B cell (primary cell): Measurements from ENCODE around the gene PDE4B. TPM values are rescaled to one million over a fixed set of nuclear protein-coding genes. Genes with fewer than 3 reads are reported as not detected.
"Not testable (repeated sequence)": the region's sequence is repeated elsewhere in the genome, so short reads cannot be mapped to it uniquely, and the experiment has no call there.

Source experiments
- ATAC-seq: fragments of 200-7000 bp; cut with Tn5 transposase; one replicate; pipeline ENCODE4 v1.10.0; 2021; ENCODE audit warnings: low read depth, mild to moderate bottlenecking, moderate number of reproducible peaks, moderate library complexity
- CTCF ChIA-PET: fragments of 350-600 bp; sonication (Branson Sonifier 250); formaldehyde crosslinking; loops from one replicate; lab custom pipeline; 2021; ENCODE audit warnings: antibody characterized with exemption, inconsistent platforms; lab: Charles Lee
- POLR2A ChIA-PET: fragments of 350-600 bp; sonication (Branson Sonifier 250); formaldehyde crosslinking; loops from one replicate; lab custom pipeline; 2021; ENCODE audit warnings: antibody characterized with exemption; lab: Charles Lee
- DNase-seq: peaks from one replicate; pipeline ENCODE4 v3.0.0; 2013
- H2AFZ ChIP-seq: 2 replicates; pipeline ENCODE4 v1.6.1; 2012; ENCODE audit warnings: mild to moderate bottlenecking, low read depth, low read length; ENCODE audit not compliant: insufficient read depth, poor library complexity, severe bottlenecking
- H3K27ac ChIP-seq, 2 donors: 1 replicate in 1 of 2; 2 replicates in 1 of 2; pipeline ENCODE4 v1.5.1; 2012 to 2013; ENCODE audit warnings: low read length in 2 of 2, mild to moderate bottlenecking in 2 of 2, moderate library complexity in 1 of 2
- H3K27me3 ChIP-seq, 4 experiments: fragments of 200-600 bp in 1 of 4; sonication (generic) in 1 of 4; replicated peaks in 1 of 4; 1 replicate in 2 of 4; 2 replicates in 2 of 4; pipeline versions ENCODE4 v1.6.1 to v1.7.0; 2013 to 2016; ENCODE audit warnings: low read length in 3 of 4, mild to moderate bottlenecking in 2 of 4, mixed read lengths in 1 of 4, moderate library complexity in 1 of 4; ENCODE audit not compliant: insufficient read depth in 4 of 4, control insufficient read depth in 3 of 4; ENCODE audit errors: control extremely low read depth in 1 of 4
- H3K36me3 ChIP-seq, 2 experiments: replicated peaks in 1 of 2; 1 replicate in 1 of 2; 2 replicates in 1 of 2; pipeline versions ENCODE4 v1.6.1 to v1.7.1; 2013; ENCODE audit warnings: low read length in 1 of 2; ENCODE audit not compliant: insufficient read depth in 2 of 2, control insufficient read depth in 1 of 2; ENCODE audit errors: control extremely low read depth in 1 of 2, extremely low read depth in 1 of 2
- H3K4me1 ChIP-seq, 2 donors: fragments of 200-600 bp in 1 of 2; sonication (generic) in 1 of 2; 1 replicate in 1 of 2; 2 replicates in 1 of 2; pipeline versions ENCODE4 v1.5.1 to v1.6.1; 2013 to 2017; ENCODE audit warnings: low read length in 2 of 2; ENCODE audit not compliant: control insufficient read depth in 2 of 2, insufficient read depth in 2 of 2
- H3K4me2 ChIP-seq: replicated peaks from 2 replicates; pipeline ENCODE3; 2012; ENCODE audit warnings: mild to moderate bottlenecking, low read depth, low read length; ENCODE audit not compliant: poor library complexity, severe bottlenecking
- H3K4me3 ChIP-seq, 5 experiments: fragments of 200-600 bp in 1 of 5; sonication (generic) in 1 of 5; 1 replicate in 3 of 5; 2 replicates in 2 of 5; pipeline versions ENCODE4 v1.5.1 to v1.7.0; 2011 to 2016; ENCODE audit warnings: low read length in 4 of 5, mild to moderate bottlenecking in 4 of 5, low read depth in 2 of 5, control low read depth in 1 of 5, moderate library complexity in 1 of 5; ENCODE audit not compliant: insufficient read depth in 1 of 5; ENCODE audit errors: control extremely low read depth in 1 of 5, extremely low read depth in 1 of 5
- H3K79me2 ChIP-seq: fragments of 200-600 bp; sonication (generic); one replicate; pipeline ENCODE4 v1.6.0; 2016; ENCODE audit warnings: low read length; ENCODE audit not compliant: control insufficient read depth, insufficient read depth
- H3K9ac ChIP-seq: fragments of 200-600 bp; sonication (generic); 2 replicates; pipeline ENCODE4 v1.6.1; 2017; ENCODE audit warnings: mild to moderate bottlenecking, low read length, moderate library complexity
- H3K9me3 ChIP-seq, 3 donors: one replicate each; pipeline versions ENCODE4 v1.6.1 to v1.7.1; 2013; ENCODE audit warnings: low read length in 2 of 3; ENCODE audit not compliant: control insufficient read depth in 2 of 3, insufficient read depth in 1 of 3; ENCODE audit errors: control extremely low read depth in 1 of 3
- H4K20me1 ChIP-seq: 2 replicates; pipeline ENCODE4 v1.6.0; 2012; ENCODE audit warnings: mild to moderate bottlenecking, low read length; ENCODE audit not compliant: insufficient read depth, control insufficient read depth, poor library complexity, severe bottlenecking
- H3K27ac Mint-ChIP-seq: one replicate; pipeline ENCODE4 v1.8.0; 2021; ENCODE audit warnings: mixed read lengths
- H3K27me3 Mint-ChIP-seq: one replicate; pipeline ENCODE4 v1.8.0; 2021; ENCODE audit warnings: mixed read lengths
- H3K4me1 Mint-ChIP-seq: one replicate; pipeline ENCODE4 v1.8.0; 2021; ENCODE audit warnings: mixed read lengths
- H3K4me3 Mint-ChIP-seq: one replicate; pipeline ENCODE4 v1.8.0; 2021; ENCODE audit warnings: mixed read lengths
- H3K9me3 Mint-ChIP-seq: one replicate; pipeline ENCODE4 v1.8.0; 2022; ENCODE audit warnings: mixed read lengths; ENCODE audit not compliant: insufficient read depth
- EZH2 ChIP-seq: IDR thresholded peaks from 2 replicates; pipeline ENCODE4 v1.6.1; 2012; ENCODE audit warnings: borderline replicate concordance, low read depth, mild to moderate bottlenecking, moderate library complexity, low read length; ENCODE audit not compliant: insufficient read depth, poor library complexity, severe bottlenecking
- WGBS: methylation state at CpG from one replicate; pipeline ENCODE4 v1.1.5; 2013; ENCODE audit warnings: missing lambda C conversion rate; ENCODE audit not compliant: insufficient coverage; 5-methylcytosine and 5-hydroxymethylcytosine counted together
- intact Hi-C: fragments of 100-400 bp; cut with micrococcal nuclease; formaldehyde crosslinking; loops from one replicate; pipeline ENCODE4 v1.10.0; 2022
- polyA plus RNA-seq: library from polyadenylated mRNA; depleted of rRNA; stranded (reverse); fragments of >200 nt; gene quantifications from 2 replicates; pipeline ENCODE4 v1.2.3, GENCODE V29; 2012
- total RNA-seq, 2 donors: library from RNA; stranded (reverse); fragments of 120-200 nt in 1 of 2; gene quantifications; 1 replicate in 1 of 2; 2 replicates in 1 of 2; pipeline versions ENCODE4 v1.2.3 to v1.2.4, GENCODE V29; 2013 to 2022
- TF ChIP-seq, protein P1 (sequence below): fragments of 200-600 bp; IDR thresholded peaks from one replicate; pipeline ENCODE4 v1.8.0; 2022; ENCODE audit warnings: antibody characterized with exemption, mild to moderate bottlenecking

Gene PDE4B
- total and polyA plus RNA-seq, 2 donors (not counting 1 experiment from before 2014, with no cell fraction given) = 63.7 to 242 TPM

DNA sequence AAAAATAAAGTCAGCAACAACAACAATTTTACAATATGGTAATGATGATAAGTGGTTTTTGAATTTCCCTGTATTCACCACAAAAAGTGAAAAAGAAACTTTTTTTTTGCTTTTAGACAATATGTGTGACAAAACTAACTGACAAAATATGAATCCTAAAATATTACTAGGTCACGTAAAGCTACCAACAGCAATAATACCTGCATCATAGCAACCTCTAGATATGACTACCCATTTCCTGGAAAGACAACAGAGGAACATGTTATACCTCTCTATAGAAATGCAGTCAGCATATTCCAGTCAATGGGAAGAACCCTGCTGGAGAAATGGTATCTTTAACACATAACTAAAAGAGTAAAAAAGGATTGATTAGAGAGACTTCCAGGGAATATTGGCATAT is 73.7 kb downstream of the PDE4B start:
- intact Hi-C loops = no loop called here
- Mint-ChIP-seq H3K27ac (no peak overlapping the region), H3K9me3 (peaks cover 6% of the 10 kb centered on the region), H3K27me3 (peaks cover 9% of the 10 kb centered on the region), H3K4me1 (no peaks in the 10 kb centered on the region), H3K4me3 (no peak overlapping the region)
- no peaks in the 10 kb centered on the region for H4K20me1 ChIP-seq
- H3K27ac ChIP-seq = no peak overlapping the region
- no peaks in the 10 kb centered on the region for H3K36me3 ChIP-seq
- ChIA-PET CTCF (no interaction called here), POLR2A (no interaction called here)
- no peak for ATAC-seq
- TF ChIP-seq EZH2 = no peak
- TF ChIP-seq, protein P1, sequence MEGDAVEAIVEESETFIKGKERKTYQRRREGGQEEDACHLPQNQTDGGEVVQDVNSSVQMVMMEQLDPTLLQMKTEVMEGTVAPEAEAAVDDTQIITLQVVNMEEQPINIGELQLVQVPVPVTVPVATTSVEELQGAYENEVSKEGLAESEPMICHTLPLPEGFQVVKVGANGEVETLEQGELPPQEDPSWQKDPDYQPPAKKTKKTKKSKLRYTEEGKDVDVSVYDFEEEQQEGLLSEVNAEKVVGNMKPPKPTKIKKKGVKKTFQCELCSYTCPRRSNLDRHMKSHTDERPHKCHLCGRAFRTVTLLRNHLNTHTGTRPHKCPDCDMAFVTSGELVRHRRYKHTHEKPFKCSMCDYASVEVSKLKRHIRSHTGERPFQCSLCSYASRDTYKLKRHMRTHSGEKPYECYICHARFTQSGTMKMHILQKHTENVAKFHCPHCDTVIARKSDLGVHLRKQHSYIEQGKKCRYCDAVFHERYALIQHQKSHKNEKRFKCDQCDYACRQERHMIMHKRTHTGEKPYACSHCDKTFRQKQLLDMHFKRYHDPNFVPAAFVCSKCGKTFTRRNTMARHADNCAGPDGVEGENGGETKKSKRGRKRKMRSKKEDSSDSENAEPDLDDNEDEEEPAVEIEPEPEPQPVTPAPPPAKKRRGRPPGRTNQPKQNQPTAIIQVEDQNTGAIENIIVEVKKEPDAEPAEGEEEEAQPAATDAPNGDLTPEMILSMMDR = no peak
- no peaks in the 10 kb centered on the region for H3K79me2 ChIP-seq
- H3K9me3 ChIP-seq = peaks cover 0 to 3% (median 0%) of the 10 kb centered on the region in 3 donors
- H2AFZ ChIP-seq = no peak overlapping the region
- no peak for DNase-seq
- H3K4me3 ChIP-seq = no peak overlapping the region
- no peak overlapping the region for H3K9ac ChIP-seq
- H3K27me3 ChIP-seq = no peaks in the 10 kb centered on the region
- 60% methylated on average over 1 of the region's 1 CpG for WGBS
- H3K4me2 ChIP-seq = no peak overlapping the region
- H3K4me1 ChIP-seq = no peaks in the 10 kb centered on the region

DNA sequence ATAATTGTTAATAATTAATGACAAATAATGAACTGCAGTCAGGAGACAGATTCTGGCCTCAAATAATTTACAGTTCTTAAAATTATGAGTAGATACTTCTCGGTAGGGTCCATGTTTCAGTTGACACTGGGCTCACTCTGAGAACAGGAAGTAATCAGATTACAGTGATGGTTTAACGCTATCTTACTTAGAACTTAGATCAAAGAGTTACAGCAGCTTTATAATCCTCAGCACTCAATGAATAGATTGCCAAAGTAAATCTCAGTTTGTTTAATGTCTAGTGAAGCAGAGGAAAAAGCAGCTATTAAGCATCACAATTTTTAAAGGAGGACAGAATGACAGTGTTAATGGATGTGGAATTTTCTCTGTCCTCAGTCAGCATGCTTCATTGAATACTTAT is 79.6 kb downstream of the PDE4B start:
- WGBS = 80% methylated on average over 1 of the region's 2 CpGs
- POLR2A ChIA-PET = no interaction called here
- Mint-ChIP-seq H3K9me3 (no peaks in the 10 kb centered on the region), H3K4me1 (no peaks in the 10 kb centered on the region), H3K27ac (no peak overlapping the region), H3K27me3 (no peaks in the 10 kb centered on the region), H3K4me3 (no peak overlapping the region)
- H2AFZ ChIP-seq = no peak overlapping the region
- H3K27me3 ChIP-seq = no peaks in the 10 kb centered on the region
- intact Hi-C loops = no loop called here
- H3K27ac ChIP-seq = no peak overlapping the region
- H3K4me2 ChIP-seq = no peak overlapping the region
- H3K9ac ChIP-seq = no peak overlapping the region
- H3K36me3 ChIP-seq = no peaks in the 10 kb centered on the region
- H3K79me2 ChIP-seq = no peaks in the 10 kb centered on the region
- H3K4me1 ChIP-seq = no peaks in the 10 kb centered on the region
- no peak for TF ChIP-seq EZH2
- no peaks in the 10 kb centered on the region for H4K20me1 ChIP-seq
- H3K4me3 ChIP-seq = no peak overlapping the region
- CTCF ChIA-PET = no interaction called here
- peaks cover 0 to 3% (median 0%) of the 10 kb centered on the region in 3 donors for H3K9me3 ChIP-seq
- ATAC-seq = no peak
- DNase-seq = no peak

DNA sequence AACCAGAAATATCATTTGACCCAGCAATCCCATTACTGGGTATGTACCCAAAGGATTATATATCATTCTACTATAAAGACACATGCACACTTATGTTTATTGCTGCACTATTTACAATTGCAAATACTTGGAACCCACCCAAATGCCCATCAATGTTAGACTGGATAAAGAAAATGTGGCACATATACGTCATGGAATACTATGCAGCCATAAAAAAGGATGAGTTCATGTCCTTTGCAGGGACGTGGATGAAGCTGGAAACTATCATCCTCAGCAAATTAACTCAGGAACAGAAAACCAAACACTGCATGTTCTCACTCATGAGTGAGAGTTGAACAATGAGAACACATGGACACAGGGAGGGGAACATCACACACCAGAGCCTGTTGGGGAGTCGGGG is 85.6 kb downstream of the PDE4B start:
- H3K4me3 ChIP-seq, H4K20me1 ChIP-seq, H3K4me1 Mint-ChIP-seq, H3K4me3 Mint-ChIP-seq, DNase-seq, H3K79me2 ChIP-seq, intact Hi-C loops, H3K27me3 Mint-ChIP-seq, H3K27ac Mint-ChIP-seq, H3K27ac ChIP-seq, H3K4me2 ChIP-seq, POLR2A ChIA-PET, ATAC-seq, H3K4me1 ChIP-seq, H3K36me3 ChIP-seq, H3K9me3 ChIP-seq, H2AFZ ChIP-seq, CTCF ChIA-PET, H3K27me3 ChIP-seq, H3K9me3 Mint-ChIP-seq, H3K9ac ChIP-seq: not testable (repeated sequence)
- WGBS = no CpG with 5 or more reads among the region's 3 CpGs
